Type B pancreatic cell (in vitro differentiated cells): ENCODE data around the gene CHAC1. TPM values are rescaled to one million over a fixed set of nuclear protein-coding genes. Genes with fewer than 3 reads are reported as not detected.

Experiments
- DNase-seq: peaks from one replicate; pipeline ENCODE4 v3.0.0; 2021; ENCODE audit warnings: mixed read lengths; ENCODE audit not compliant: unreplicated experiment; ENCODE audit errors: extremely low spot score
- H3K27ac Mint-ChIP-seq: 2 replicates; pipeline ENCODE4 v1.8.0; 2021; ENCODE audit warnings: mild to moderate bottlenecking, mixed read lengths
- H3K27me3 Mint-ChIP-seq: 2 replicates; pipeline ENCODE4 v1.8.0; 2021; ENCODE audit warnings: mixed read lengths
- H3K36me3 Mint-ChIP-seq: 2 replicates; pipeline ENCODE4 v1.8.0; 2021; ENCODE audit warnings: mixed read lengths
- H3K4me1 Mint-ChIP-seq: one replicate; pipeline ENCODE4 v1.8.0; 2021; ENCODE audit warnings: mixed read lengths; ENCODE audit not compliant: unreplicated experiment
- H3K4me3 Mint-ChIP-seq: 2 replicates; pipeline ENCODE4 v1.8.0; 2021; ENCODE audit warnings: mild to moderate bottlenecking, mixed read lengths
- H3K9me3 Mint-ChIP-seq: 2 replicates; pipeline ENCODE4 v1.8.0; 2021; ENCODE audit warnings: mixed read lengths
- total RNA-seq: library from RNA; stranded (reverse); gene quantifications from 2 replicates; pipeline ENCODE4 v1.2.1, GENCODE V29; 2021; ENCODE audit warnings: low replicate concordance
- TF ChIP-seq, protein P1 (sequence below): fragments of 200-600 bp; sonication (generic); conservative IDR thresholded peaks from 2 replicates; pipeline ENCODE4 v1.5.0; 2021; ENCODE audit warnings: antibody characterized with exemption, mild to moderate bottlenecking

The CHAC1 gene
- total RNA-seq, 1 donor from 2014 or later: 7.8 TPM

DNA sequence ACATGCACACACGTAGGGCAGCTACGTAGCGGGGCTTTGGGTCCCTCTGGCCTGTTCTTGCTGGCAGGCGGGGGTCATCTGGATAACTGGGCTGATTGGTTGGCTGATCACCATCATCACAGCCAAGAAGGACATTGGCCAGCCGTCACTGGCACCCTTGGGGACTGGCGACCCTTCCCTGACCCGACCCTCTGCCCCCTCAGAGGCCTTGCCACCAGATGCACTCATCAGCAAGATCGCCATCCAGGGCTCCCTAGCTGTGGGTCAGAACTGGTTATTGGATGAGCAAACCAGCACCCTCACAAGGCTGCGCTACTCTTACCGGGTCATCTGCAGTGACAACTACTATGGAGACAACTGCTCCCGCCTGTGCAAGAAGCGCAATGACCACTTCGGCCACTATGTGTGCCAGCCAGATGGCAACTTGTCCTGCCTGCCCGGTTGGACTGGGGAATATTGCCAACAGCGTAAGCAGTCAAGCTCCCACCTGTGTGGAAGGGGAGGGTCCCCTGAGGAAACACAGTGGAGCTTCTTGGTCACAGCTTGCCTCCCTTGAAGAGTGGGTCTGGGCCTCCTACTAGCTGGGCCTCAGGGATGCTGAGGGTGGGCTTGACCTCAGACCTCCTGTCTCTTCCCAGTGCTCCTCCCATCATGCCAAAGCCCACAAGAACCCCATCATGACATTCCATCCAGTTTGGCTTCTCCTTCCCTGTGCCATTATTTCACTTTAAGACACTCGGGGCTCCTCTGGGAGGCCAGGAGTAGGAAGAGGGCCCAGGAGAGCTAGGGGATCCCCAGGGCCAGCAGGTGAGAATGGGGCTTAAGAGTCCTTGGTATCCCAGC, 21.8 kb upstream of the CHAC1 start:
- H3K36me3 Mint-ChIP-seq: no peaks in the 10 kb centered on the region
- no peaks in the 10 kb centered on the region for H3K9me3 Mint-ChIP-seq
- H3K27me3 Mint-ChIP-seq: peaks cover 65% of the 10 kb centered on the region

DNA sequence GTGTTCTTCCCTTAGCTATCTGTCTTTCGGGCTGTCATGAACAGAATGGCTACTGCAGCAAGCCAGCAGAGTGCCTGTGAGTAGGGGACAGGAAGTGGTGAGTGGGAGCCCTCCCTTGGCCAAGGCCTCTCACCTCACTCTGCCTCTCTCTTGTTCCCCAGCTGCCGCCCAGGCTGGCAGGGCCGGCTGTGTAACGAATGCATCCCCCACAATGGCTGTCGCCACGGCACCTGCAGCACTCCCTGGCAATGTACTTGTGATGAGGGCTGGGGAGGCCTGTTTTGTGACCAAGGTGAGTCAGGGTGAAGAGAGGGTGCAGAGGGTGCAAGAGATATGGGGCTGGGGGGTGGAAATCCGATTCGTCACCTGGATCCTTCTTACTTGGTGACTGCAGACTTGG, 21.1 kb upstream of the CHAC1 start:
- H3K27me3 Mint-ChIP-seq: peaks cover 58% of the 10 kb centered on the region
- no peak for DNase-seq
- H3K27ac Mint-ChIP-seq: peak overlapping the region; percentile 36
- TF ChIP-seq, protein P1, sequence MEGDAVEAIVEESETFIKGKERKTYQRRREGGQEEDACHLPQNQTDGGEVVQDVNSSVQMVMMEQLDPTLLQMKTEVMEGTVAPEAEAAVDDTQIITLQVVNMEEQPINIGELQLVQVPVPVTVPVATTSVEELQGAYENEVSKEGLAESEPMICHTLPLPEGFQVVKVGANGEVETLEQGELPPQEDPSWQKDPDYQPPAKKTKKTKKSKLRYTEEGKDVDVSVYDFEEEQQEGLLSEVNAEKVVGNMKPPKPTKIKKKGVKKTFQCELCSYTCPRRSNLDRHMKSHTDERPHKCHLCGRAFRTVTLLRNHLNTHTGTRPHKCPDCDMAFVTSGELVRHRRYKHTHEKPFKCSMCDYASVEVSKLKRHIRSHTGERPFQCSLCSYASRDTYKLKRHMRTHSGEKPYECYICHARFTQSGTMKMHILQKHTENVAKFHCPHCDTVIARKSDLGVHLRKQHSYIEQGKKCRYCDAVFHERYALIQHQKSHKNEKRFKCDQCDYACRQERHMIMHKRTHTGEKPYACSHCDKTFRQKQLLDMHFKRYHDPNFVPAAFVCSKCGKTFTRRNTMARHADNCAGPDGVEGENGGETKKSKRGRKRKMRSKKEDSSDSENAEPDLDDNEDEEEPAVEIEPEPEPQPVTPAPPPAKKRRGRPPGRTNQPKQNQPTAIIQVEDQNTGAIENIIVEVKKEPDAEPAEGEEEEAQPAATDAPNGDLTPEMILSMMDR: no peak
- peaks cover 19% of the 10 kb centered on the region for H3K4me1 Mint-ChIP-seq
- H3K36me3 Mint-ChIP-seq: no peaks in the 10 kb centered on the region
- H3K9me3 Mint-ChIP-seq: no peaks in the 10 kb centered on the region
- peak overlapping the region; percentile 74 for H3K4me3 Mint-ChIP-seq

More for the DNA sequence above, 21.8 kb upstream of the CHAC1 start:
- H3K27ac Mint-ChIP-seq: peak overlapping the region; percentile 36
- TF ChIP-seq, protein P1: no peak
- peak overlapping the region; percentile 88 for H3K4me3 Mint-ChIP-seq
- H3K4me1 Mint-ChIP-seq: peaks cover 21% of the 10 kb centered on the region
- no peak for DNase-seq

DNA sequence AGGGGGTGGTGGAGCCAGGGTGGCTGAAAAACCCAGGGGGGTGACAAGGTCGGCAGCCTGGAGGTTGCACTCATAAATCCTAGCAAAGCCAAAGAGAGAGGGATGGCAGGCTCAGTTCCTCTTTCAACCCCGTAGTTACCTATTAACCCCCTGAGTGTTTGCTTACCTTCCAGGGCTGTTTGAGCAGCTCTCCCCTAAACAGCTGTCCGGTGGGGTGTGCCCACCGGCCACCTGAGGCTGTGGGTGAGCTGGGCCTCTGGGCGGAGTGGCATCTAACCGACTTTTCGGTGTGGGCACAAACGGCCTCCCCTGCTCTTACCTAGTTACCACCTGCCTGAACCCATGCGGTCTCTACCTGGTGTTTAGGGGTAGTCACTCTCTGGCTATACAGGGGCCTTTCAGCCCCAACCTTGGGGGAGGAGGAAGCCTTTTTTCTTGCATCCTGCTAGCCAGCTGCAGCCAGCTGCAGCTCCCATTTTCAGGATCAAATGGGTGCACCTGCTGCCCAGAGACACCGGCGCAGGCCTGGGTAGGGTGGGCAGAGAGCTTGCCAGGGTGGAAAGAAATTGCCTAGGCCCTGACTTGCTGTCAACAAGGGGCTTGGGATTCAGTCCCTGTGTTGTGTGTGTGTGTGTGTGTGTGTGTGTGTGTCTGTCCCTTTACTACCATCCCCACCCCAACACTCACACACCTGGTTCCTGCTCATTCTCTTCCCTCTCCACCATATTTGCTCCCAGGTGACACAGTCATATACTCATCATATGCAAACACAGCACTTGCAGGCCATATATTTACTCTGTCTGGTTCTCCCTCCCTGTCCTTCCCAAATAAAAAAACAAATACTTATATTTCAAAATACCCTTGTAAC, 20.4 kb upstream of the CHAC1 start:
- no peak for DNase-seq
- Mint-ChIP-seq H3K4me1 (peaks cover 21% of the 10 kb centered on the region), H3K27ac (peak overlapping the region; percentile 36), H3K27me3 (peaks cover 53% of the 10 kb centered on the region), H3K9me3 (no peaks in the 10 kb centered on the region), H3K4me3 (peak overlapping the region; percentile 74), H3K36me3 (no peaks in the 10 kb centered on the region)
- TF ChIP-seq, protein P1: no peak

DNA sequence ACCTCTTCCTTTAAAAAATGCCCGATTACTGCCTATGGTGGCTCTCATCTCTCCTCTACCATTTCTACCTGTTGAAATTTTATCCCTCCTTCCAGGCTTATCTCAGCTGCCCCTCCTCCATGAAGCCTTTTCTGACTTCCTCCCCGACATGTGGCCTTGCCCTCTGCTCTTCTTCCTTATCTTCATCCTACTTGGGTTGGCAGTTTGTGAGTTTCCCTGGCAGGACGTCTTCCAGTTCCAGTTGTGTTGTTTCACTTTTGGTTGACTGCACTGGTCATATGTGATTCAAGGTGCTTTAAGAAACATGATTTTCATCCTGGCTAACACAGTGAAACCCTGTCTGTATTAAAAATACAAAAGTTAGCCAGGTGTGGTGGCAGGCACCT, 19.8 kb upstream of the CHAC1 start:
- no peaks in the 10 kb centered on the region for H3K36me3 Mint-ChIP-seq
- H3K27ac Mint-ChIP-seq: peak overlapping the region; percentile 14
- TF ChIP-seq, protein P1: no peak
- H3K9me3 Mint-ChIP-seq: no peaks in the 10 kb centered on the region
- no peak for DNase-seq
- peak overlapping the region; percentile 57 for H3K4me3 Mint-ChIP-seq
- H3K27me3 Mint-ChIP-seq: peaks cover 48% of the 10 kb centered on the region
- peaks cover 24% of the 10 kb centered on the region for H3K4me1 Mint-ChIP-seq

DNA sequence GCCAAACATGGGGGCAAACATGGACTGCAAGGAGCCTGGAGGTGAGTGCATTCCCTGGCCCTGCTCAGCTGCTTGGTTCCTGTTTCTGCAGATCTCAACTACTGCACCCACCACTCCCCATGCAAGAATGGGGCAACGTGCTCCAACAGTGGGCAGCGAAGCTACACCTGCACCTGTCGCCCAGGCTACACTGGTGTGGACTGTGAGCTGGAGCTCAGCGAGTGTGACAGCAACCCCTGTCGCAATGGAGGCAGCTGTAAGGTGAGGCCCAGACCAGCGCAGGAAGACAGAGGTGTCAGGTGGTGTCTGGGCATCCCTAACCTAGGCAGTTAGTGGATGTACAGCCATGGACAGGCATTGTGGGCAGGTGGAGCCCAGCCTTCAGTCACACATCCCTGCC, 18.8 kb upstream of the CHAC1 start:
- no peak for DNase-seq
- Mint-ChIP-seq H3K4me1 (peaks cover 24% of the 10 kb centered on the region), H3K36me3 (no peaks in the 10 kb centered on the region), H3K27me3 (peaks cover 38% of the 10 kb centered on the region), H3K27ac (no peak overlapping the region), H3K4me3 (no peak overlapping the region), H3K9me3 (no peaks in the 10 kb centered on the region)
- TF ChIP-seq, protein P1: no peak
